ENCODE results near the gene RAB7A. TPM values are rescaled to one million over a fixed set of nuclear protein-coding genes. Genes with fewer than 3 reads are reported as not detected.

The RAB7A gene
- total and polyA plus RNA-seq, 2 experiments from 2014 or later = 89.8 to 156 TPM

DNA sequence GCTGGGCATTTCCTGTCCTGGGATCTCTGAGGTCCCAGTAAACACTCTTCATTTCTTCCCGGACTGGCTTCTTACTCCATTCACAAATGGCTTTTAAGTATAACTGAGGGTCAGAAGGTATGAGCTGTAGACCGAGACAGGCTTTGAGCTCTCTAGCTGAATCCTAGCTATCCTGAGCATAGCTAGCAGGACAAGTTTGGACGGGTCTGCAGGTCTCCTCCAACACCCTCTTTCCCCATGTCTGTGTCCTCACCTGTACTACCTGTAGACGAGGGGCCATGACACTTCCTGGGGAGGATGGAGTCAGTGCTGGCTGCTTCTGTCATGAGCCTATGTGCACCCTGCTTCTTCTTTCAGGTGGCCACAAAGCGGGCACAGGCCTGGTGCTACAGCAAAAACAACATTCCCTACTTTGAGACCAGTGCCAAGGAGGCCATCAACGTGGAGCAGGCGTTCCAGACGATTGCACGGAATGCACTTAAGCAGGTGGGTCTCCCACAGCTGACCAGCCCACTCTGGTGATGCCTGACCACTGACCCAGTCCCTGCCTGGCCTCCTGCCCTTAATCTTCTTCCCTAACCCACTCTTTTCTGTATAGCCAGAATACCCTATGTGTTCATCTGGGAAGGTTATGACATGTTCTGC, 81.3 kb downstream of the RAB7A start (continued):
- TF ChIP-seq CTCF (conservative IDR thresholded peaks at IDR 0.05; ENCODE audit: low read depth in 2 of 2) (no peak), EZH2 (IDR thresholded peaks at IDR 0.05; ENCODE audit: low read depth, unreplicated experiment) (no peak), CREB1 (CRISPR knock-in tag; IDR thresholded peaks at IDR 0.05; ENCODE audit: low read depth) (no peak), STAT1 (IDR thresholded peaks at IDR 0.05; ENCODE audit: unreplicated experiment) (no peak), NANOG (IDR thresholded peaks at IDR 0.05; ENCODE audit: borderline replicate concordance) (no peak), POLR2AphosphoS5 (IDR thresholded peaks at IDR 0.05; ENCODE audit: low read depth) (no peak)
- TF ChIP-seq, protein P1, sequence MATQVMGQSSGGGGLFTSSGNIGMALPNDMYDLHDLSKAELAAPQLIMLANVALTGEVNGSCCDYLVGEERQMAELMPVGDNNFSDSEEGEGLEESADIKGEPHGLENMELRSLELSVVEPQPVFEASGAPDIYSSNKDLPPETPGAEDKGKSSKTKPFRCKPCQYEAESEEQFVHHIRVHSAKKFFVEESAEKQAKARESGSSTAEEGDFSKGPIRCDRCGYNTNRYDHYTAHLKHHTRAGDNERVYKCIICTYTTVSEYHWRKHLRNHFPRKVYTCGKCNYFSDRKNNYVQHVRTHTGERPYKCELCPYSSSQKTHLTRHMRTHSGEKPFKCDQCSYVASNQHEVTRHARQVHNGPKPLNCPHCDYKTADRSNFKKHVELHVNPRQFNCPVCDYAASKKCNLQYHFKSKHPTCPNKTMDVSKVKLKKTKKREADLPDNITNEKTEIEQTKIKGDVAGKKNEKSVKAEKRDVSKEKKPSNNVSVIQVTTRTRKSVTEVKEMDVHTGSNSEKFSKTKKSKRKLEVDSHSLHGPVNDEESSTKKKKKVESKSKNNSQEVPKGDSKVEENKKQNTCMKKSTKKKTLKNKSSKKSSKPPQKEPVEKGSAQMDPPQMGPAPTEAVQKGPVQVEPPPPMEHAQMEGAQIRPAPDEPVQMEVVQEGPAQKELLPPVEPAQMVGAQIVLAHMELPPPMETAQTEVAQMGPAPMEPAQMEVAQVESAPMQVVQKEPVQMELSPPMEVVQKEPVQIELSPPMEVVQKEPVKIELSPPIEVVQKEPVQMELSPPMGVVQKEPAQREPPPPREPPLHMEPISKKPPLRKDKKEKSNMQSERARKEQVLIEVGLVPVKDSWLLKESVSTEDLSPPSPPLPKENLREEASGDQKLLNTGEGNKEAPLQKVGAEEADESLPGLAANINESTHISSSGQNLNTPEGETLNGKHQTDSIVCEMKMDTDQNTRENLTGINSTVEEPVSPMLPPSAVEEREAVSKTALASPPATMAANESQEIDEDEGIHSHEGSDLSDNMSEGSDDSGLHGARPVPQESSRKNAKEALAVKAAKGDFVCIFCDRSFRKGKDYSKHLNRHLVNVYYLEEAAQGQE (IDR thresholded peaks at IDR 0.05; ENCODE audit: unreplicated experiment) = no peak
- TF ChIP-seq, protein P2, sequence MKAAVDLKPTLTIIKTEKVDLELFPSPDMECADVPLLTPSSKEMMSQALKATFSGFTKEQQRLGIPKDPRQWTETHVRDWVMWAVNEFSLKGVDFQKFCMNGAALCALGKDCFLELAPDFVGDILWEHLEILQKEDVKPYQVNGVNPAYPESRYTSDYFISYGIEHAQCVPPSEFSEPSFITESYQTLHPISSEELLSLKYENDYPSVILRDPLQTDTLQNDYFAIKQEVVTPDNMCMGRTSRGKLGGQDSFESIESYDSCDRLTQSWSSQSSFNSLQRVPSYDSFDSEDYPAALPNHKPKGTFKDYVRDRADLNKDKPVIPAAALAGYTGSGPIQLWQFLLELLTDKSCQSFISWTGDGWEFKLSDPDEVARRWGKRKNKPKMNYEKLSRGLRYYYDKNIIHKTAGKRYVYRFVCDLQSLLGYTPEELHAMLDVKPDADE (IDR thresholded peaks at IDR 0.05) = no peak

DNA sequence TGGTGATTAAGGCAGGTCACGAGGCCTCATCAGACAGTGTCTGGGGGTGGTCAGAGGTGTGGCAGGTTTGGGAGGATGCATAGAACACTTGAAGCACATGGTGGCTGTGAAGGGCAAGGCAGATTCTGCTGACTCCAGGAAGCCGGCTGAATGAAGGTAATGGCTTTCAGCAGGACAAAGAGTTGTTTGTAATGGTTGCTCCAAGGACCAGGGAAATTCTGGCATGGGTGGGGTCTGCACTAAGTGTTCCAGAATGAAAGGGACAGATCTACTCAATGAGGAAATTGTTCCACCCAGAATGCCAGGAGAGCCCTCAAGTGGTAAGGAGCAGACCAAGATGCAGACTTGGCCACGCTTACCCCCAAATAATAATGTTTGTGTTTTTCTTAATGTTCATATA, 82.7 kb downstream of the RAB7A start:
- Histone ChIP-seq H3K4me1 (ENCODE audit: insufficient read depth) (no peaks in the 10 kb centered on the region), H4K20me1 (replicated peaks; ENCODE audit: insufficient read depth) (peaks cover 14% of the 10 kb centered on the region), H3K27ac (ENCODE audit: low read depth) (no peak overlapping the region), H3K36me3 (ENCODE audit: insufficient read depth) (peaks cover 26% of the 10 kb centered on the region), H3K4me2 (no peak overlapping the region), H3K79me2 (replicated peaks; ENCODE audit: insufficient read depth) (peaks cover 9% of the 10 kb centered on the region), H3K4me3 (no peak overlapping the region), H3K9me2 (ENCODE audit: insufficient read depth) (no peaks in the 10 kb centered on the region), H2AFZ (no peak overlapping the region), H3K27me3 (ENCODE audit: insufficient read depth) (no peaks in the 10 kb centered on the region), H3F3A (replicated peaks; ENCODE audit: low read depth) (no peaks in the 10 kb centered on the region)
- peaks cover 6% of the 10 kb centered on the region; the same call in 2 of the 3 replicates for H3K4me1 Mint-ChIP-seq
- no peaks in the 10 kb centered on the region for H3K9me3 Mint-ChIP-seq
- H3K27me3 Mint-ChIP-seq (ENCODE audit: insufficient read depth, low read depth, poor library complexity) = no peaks in the 10 kb centered on the region
- H3K4me3 Mint-ChIP-seq = no peak overlapping the region
- ATAC-seq = no peak
- no peak for DNase-seq (ENCODE audit: low spot score)
- peaks cover 67% of the 10 kb centered on the region for H3K36me3 Mint-ChIP-seq (ENCODE audit: low read depth)
- H3K27ac Mint-ChIP-seq = no peak overlapping the region
- TF ChIP-seq, protein P1 (IDR thresholded peaks at IDR 0.05; ENCODE audit: unreplicated experiment) = no peak
- TF ChIP-seq CTCF (conservative IDR thresholded peaks at IDR 0.05; ENCODE audit: low read depth in 2 of 2) (no peak; a peak in 1 of 4 replicates), POLR2AphosphoS5 (IDR thresholded peaks at IDR 0.05; ENCODE audit: low read depth) (no peak), EZH2 (IDR thresholded peaks at IDR 0.05; ENCODE audit: low read depth, unreplicated experiment) (no peak), CREB1 (CRISPR knock-in tag; IDR thresholded peaks at IDR 0.05; ENCODE audit: low read depth) (no peak), JUNB (IDR thresholded peaks at IDR 0.05; ENCODE audit: unreplicated experiment) (no peak), EZH2phosphoT487 (IDR thresholded peaks at IDR 0.05; ENCODE audit: unreplicated experiment) (no peak)
